NCI-H510A treated with DMSO at 0.1 percent for 48 hours (cell line): ENCODE data around the gene NTSR2.

Experiments
- DNase-seq: peaks from one replicate; lab custom pipeline; 2025; lab: John Stamatoyannopoulos, UW

NTSR2 gene

GRCh38 chr2:11699686-11700670 is 30.0 kb upstream of the NTSR2 start:
- DNase-seq = no peak

GRCh38 chr2:11698009-11698922 is 28.3 kb upstream of the NTSR2 start:
- no peak for DNase-seq

- DNase-seq = no peak
Measured at GRCh38 chr2:11697103-11697871, 27.3 kb upstream of the NTSR2 start.

- DNase-seq = no peak
Measured at GRCh38 chr2:11696736-11697102, 26.7 kb upstream of the NTSR2 start.

GRCh38 chr2:11695576-11695975 is 25.6 kb upstream of the NTSR2 start:
- no peak for DNase-seq

GRCh38 chr2:11692966-11693521 is 23.0 kb upstream of the NTSR2 start:
- peak; percentile 87 for DNase-seq

GRCh38 chr2:11691076-11691660 is 21.2 kb upstream of the NTSR2 start:
- no peak for DNase-seq

GRCh38 chr2:11688222-11689069 is 18.5 kb upstream of the NTSR2 start:
- DNase-seq = peak; percentile 80

GRCh38 chr2:11687736-11688135 is 17.7 kb upstream of the NTSR2 start:
- DNase-seq = no peak

- no peak for DNase-seq
Measured at GRCh38 chr2:11685906-11686470, 16.0 kb upstream of the NTSR2 start.

GRCh38 chr2:11684894-11685460 is 15.0 kb upstream of the NTSR2 start:
- DNase-seq = no peak

- peak; percentile 70 for DNase-seq
Measured at GRCh38 chr2:11683966-11684365, 14.0 kb upstream of the NTSR2 start.

GRCh38 chr2:11683476-11683875 is 13.5 kb upstream of the NTSR2 start:
- peak; percentile 81 for DNase-seq

- no peak for DNase-seq
Measured at GRCh38 chr2:11682590-11682915, 12.6 kb upstream of the NTSR2 start.

- DNase-seq = peak; percentile 83
Measured at GRCh38 chr2:11681722-11682589, 12.0 kb upstream of the NTSR2 start.

- DNase-seq = peak; percentile 43
Measured at GRCh38 chr2:11680901-11681721, 11.1 kb upstream of the NTSR2 start.

- peak; percentile 47 for DNase-seq
Measured at GRCh38 chr2:11680182-11680900, 10.3 kb upstream of the NTSR2 start.
